ENCODE results near the gene KCNF1.

Gene KCNF1

GRCh38 chr2:10901160-10901939, 10.4 kb upstream of the KCNF1 start:
- DNase-seq (ENCODE audit: insufficient read length, low spot score) (peak; percentile 44), FAIRE-seq (no peak)

- no peak for FAIRE-seq
These were observed 7.9 kb upstream of the KCNF1 start for GRCh38 chr2:10903861-10904210.

GRCh38 chr2:10904455-10904854, 7.3 kb upstream of the KCNF1 start:
- FAIRE-seq (no peak), DNase-seq (ENCODE audit: insufficient read length, low spot score) (no peak)

More at GRCh38 chr2:10903861-10904210, 7.9 kb upstream of the KCNF1 start:
- no peak for DNase-seq (ENCODE audit: insufficient read length, low spot score)

DNA sequence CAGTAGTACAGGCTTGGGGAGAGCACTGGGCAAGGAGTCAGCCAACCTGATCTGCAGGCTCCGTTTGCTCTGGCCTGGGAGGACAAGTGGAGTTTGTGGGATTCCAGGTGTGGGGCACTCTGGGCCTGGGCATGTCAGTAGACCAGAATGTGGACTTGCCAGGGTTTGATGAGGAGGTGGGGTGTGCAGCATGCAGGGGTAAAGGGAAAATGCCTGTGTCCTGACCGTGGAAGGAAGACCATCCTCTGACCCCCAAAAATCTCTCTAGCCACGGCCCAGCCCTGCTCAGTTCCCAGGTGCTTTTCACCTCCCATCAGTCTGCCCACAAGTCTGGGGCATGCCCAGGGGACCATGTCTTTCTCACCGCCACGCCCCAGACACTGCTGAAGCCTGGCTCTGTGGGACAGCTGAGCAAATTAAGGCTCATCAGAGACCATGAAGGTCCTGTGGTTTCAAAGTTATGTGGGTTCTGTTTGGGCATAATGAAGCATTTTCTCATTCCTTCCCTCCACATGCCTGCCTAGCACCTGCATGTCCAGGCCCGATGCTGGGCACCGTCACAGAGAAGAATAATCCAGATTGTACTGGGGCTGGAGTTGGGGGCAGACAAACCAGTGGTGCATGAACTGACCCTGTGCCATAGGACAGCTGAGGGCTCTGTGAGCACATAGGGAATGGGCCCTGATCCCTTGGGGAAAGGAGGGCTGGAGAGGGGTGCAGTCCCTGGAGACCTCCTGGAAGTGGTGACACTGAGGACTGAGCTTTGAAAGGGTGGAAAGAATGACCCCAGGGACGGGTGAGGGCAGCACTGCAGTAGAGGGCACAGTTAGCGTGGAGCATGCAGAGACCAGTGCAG, 6.5 kb upstream of the KCNF1 start:
- no peak for DNase-seq (ENCODE audit: insufficient read length, low spot score)
- FAIRE-seq, result no peak

GRCh38 chr2:10905862-10906143, 5.9 kb upstream of the KCNF1 start:
- DNase-seq (ENCODE audit: insufficient read length, low spot score) (no peak), FAIRE-seq (peak; percentile 38)

DNA sequence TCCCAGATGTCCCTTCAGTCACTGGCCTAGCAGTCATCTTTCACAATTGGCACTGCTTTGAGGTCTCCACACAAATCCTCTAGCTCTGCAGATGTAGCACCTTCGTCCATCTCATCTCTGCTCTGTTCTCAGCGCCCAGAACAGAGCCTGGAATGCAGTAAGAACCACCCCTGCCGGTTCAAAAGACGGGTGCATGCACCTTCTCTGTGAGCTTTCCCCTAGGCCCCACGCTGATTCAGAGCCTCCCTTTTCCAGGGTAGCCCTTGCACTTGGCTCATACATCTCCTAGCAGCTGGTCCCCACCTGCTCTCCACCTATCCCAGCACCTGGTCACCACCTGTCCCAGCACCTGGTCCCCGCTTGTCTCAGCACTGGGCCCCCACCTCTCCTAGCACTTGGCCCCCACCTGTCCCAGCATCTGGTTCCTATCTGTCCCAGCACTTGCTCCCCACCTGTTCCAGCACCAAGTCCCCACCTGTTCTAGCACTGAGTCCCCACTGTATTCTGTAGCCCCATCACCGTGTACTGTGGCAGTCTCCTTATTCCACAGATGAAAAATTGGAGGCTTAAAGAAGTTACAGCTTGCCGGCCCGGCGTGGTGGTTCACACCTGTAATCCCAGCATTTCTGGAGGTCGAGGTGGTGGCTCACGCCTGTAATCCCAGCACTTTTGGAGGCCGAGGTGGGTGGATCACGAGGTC, 4.7 kb upstream of the KCNF1 start:
- FAIRE-seq (no peak), DNase-seq (ENCODE audit: insufficient read length, low spot score) (no peak)

DNA sequence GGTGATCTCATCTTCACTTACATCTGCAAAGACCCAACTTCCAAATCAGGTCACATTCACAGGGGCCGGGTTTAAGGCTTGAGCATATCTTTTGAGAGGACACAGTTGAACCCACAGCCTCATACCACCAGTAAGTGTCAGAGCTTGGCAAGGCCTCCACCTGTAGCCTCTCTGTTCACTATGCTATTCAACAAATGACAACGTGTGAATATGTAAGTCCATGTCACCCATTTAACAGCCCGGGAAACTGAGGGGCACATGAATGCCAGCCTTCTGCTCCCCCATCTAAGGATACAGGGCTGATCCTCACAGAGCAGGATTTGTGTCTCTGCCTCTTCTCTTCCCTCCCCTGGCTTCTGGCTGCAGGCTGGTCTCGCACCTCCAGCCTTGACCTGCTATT, 3.5 kb upstream of the KCNF1 start:
- FAIRE-seq (no peak), DNase-seq (ENCODE audit: insufficient read length, low spot score) (no peak)

- no peak for FAIRE-seq
These were observed 2.4 kb upstream of the KCNF1 start for GRCh38 chr2:10909050-10909995.

GRCh38 chr2:10909996-10910341, 1.8 kb upstream of the KCNF1 start:
- FAIRE-seq, result no peak
- no peak for DNase-seq (ENCODE audit: insufficient read length, low spot score)

More at GRCh38 chr2:10909050-10909995, 2.4 kb upstream of the KCNF1 start:
- peak; percentile 38 for DNase-seq (ENCODE audit: insufficient read length, low spot score)

DNA sequence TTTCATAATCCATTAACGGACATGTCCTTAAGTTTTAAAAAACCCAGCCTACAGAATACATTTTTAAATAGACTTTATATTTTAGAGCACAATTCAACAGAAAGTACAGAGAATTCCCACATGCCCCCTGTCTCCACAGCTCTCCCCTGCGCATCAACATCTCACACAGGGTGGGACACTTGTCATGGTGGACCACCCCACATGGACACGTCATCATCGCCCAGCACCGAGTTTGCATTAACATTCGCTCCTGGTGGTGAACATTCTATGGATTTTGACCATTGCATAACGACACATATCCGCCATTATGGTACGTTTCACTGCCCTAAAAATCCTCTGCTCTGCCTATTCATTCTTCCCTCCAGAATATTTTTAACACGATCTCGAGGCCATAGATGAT, 1.1 kb upstream of the KCNF1 start:
- no peak for FAIRE-seq
- DNase-seq (ENCODE audit: insufficient read length, low spot score), result no peak

DNA sequence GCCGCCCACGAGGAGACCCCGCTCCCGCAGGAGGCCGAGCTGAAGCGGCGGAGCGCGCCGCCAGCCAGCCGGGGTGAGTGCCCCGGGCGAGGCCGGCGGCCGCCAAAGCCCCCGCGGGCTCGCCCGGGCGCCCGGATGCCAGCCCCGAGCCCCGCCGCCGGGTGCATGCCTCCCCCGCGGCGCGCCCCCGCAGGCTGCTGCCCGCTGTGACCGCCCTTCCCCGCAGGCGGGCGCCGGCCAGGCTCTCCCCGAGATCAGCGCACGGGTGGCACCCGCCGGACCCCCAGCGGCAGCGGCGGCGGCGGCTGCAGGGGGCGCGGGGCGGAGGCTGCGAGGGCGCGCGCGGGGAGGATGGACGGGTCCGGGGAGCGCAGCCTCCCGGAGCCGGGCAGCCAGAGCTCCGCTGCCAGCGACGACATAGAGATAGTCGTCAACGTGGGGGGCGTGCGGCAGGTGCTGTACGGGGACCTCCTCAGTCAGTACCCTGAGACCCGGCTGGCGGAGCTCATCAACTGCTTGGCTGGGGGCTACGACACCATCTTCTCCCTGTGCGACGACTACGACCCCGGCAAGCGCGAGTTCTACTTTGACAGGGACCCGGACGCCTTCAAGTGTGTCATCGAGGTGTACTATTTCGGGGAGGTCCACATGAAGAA, 470 bp downstream of the KCNF1 start:
- DNase-seq (ENCODE audit: insufficient read length, low spot score) (no peak), FAIRE-seq (no peak)

GRCh38 chr2:10912796-10913455, 1.2 kb downstream of the KCNF1 start:
- no peak for DNase-seq (ENCODE audit: insufficient read length, low spot score)
- FAIRE-seq, result no peak

DNA sequence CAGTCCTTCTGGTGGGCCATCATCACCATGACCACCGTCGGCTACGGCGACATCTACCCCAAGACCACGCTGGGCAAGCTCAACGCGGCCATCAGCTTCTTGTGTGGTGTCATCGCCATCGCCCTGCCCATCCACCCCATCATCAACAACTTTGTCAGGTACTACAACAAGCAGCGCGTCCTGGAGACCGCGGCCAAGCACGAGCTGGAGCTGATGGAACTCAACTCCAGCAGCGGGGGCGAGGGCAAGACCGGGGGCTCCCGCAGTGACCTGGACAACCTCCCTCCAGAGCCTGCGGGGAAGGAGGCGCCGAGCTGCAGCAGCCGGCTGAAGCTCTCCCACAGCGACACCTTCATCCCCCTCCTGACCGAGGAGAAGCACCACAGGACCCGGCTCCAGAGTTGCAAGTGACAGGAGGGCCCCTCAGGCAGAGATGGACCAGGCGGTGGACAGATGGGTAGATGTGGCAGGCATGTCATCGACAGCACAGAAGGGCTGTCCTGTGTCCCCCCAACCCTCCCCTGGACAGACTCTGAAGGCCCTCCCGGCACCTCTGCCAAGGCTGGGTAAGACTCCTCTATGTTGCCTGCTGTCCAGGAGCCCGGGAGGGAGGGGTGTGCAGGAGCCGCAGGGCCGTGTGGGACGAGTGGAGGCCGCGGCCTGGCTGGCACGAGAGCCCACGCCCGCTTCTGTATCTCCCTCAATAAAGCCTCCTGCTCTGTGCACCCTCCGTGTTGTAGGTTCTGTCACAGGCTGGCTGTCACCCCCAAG, 2.0 kb downstream of the KCNF1 start:
- no peak for DNase-seq (ENCODE audit: insufficient read length, low spot score)
- FAIRE-seq, result peak; percentile 13

DNA sequence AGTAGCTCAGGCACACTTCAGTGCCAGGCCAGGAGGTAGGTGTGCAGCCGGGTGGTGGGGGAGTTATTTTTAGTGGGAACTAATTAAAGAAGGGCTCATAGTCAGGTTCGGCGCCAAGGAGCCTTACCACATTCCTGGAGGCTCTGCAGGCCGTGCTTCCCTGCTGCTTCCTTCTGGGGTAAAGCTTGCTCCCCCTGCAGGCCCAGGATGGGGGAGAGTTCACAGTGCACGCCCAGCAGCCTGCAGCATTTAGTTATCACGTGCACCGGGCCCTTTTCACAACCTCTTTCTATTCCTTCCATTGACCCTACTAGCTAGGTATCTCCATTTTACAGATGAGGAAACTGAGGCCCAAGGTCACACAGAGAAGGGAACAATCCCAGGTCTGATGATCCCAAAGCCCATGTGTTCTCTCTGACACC, 2.5 kb downstream of the KCNF1 start:
- no peak for DNase-seq (ENCODE audit: insufficient read length, low spot score)
- no peak for FAIRE-seq

- DNase-seq (ENCODE audit: insufficient read length, low spot score) (no peak), FAIRE-seq (no peak)
These were observed 3.5 kb downstream of the KCNF1 start for GRCh38 chr2:10915236-10915635.

DNA sequence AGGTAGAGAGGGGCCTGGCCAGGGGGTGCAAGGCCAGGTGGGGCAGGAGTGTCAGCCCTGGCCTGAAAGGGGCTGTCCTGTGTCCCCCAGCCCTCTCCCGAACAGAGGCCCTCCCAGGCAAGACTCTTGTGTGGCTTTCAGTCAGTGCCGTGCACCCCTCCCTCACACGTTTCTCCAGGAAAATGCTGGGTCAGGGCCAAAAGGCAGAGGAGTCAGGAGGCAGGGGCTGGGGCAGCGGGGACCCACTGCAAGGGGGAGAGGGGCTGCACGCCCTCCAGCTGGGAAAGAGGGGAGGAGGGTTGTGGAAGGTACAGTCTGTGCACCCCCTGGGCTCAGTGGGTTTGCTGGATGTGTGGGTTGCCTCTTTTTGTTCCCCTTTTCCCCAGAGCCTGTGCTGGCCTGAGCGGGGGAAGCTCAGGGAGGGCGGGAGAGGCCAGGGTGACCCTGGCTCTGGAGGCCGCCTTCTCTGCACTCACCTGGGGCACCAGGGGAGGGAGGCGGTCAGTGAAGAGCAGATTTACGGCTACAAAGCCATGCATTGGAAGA, 4.1 kb downstream of the KCNF1 start:
- DNase-seq (ENCODE audit: insufficient read length, low spot score) (no peak), FAIRE-seq (no peak)

- no peak for FAIRE-seq
These were observed 5.2 kb downstream of the KCNF1 start for GRCh38 chr2:10916953-10917352.

DNA sequence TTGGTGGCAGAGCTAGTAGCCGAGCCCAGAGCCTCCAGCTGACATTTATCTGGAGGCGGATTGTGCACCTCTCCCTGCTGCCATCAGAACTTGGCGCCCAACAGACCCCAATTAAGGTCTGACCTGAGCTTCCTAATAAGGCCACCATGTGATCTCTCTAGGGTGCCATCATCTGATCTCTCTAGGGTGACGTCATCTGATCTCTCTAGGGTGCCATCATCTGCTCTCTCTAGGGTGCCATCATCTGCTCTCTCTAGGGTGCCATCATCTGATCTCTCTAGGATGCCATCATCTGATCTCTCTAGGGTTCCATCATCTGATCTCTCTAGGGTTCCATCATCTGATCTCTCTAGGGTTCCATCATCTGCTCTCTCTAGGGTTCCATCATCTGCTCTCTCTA, 6.2 kb downstream of the KCNF1 start:
- DNase-seq (ENCODE audit: insufficient read length, low spot score), result no peak
- FAIRE-seq, result no peak

More at GRCh38 chr2:10916953-10917352, 5.2 kb downstream of the KCNF1 start:
- DNase-seq (ENCODE audit: insufficient read length, low spot score), result no peak
